Measurements from ENCODE around the gene GFRA1. TPM values are rescaled to one million over a fixed set of nuclear protein-coding genes. Genes with fewer than 3 reads are reported as not detected.

Gene GFRA1
- total and polyA plus RNA-seq, 2 donors (not counting 1 experiment from before 2014, with no cell fraction given): not detected

DNA sequence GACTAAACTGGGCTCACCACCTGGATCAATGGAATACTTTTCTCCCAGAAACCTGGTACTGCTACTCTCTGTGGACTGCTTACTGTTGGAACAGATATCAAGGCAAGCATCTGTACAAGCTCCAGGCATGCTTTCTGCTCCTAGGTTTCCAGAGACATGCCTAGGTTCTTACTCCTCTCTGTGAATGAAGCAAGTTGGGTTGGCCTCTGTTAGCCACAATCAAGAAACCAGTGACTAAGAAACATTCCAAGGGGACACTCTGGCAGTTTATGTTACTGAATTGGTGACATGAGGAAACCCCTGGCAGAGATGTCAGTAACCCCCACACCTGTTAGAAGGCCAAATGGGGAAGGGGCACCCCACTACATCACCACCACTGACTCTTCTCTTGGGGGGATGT lies 121.9 kb downstream of the GFRA1 start:
- Histone ChIP-seq H3K36me3 (replicated peaks in 1 of 2; ENCODE audit: control extremely low read depth in 1 of 2, control insufficient read depth in 1 of 2, extremely low read depth in 1 of 2, insufficient read depth in 2 of 2, low read length in 1 of 2) (no peaks in the 10 kb centered on the region), H3K4me3 (ENCODE audit: control extremely low read depth in 1 of 5, extremely low read depth in 1 of 5, insufficient read depth in 1 of 5, low read depth in 2 of 5, low read length in 4 of 5) (no peak overlapping the region), H3K9me3 (ENCODE audit: control extremely low read depth in 1 of 3, control insufficient read depth in 2 of 3, insufficient read depth in 1 of 3, low read length in 2 of 3) (peaks cover 0 to 3% (median 0%) of the 10 kb centered on the region in 3 donors), H2AFZ (ENCODE audit: insufficient read depth, low read depth, low read length, poor library complexity, severe bottlenecking) (no peak overlapping the region), H3K9ac (ENCODE audit: low read length) (no peak overlapping the region), H4K20me1 (ENCODE audit: control insufficient read depth, insufficient read depth, low read length, poor library complexity, severe bottlenecking) (no peaks in the 10 kb centered on the region), H3K79me2 (ENCODE audit: control insufficient read depth, insufficient read depth, low read length) (no peaks in the 10 kb centered on the region), H3K27ac (ENCODE audit: low read length in 2 of 2) (no peak overlapping the region), H3K4me1 (ENCODE audit: control insufficient read depth in 2 of 2, insufficient read depth in 2 of 2, low read length in 2 of 2) (no peaks in the 10 kb centered on the region), H3K4me2 (replicated peaks; ENCODE audit: low read depth, low read length, poor library complexity, severe bottlenecking) (no peak overlapping the region), H3K27me3 (replicated peaks in 1 of 4; ENCODE audit: control extremely low read depth in 1 of 4, control insufficient read depth in 3 of 4, insufficient read depth in 4 of 4, low read length in 3 of 4) (no peaks in the 10 kb centered on the region)
- H3K4me3 Mint-ChIP-seq: no peak overlapping the region
- DNase-seq (no peak), ATAC-seq (ENCODE audit: low read depth) (no peak)
- H3K27ac Mint-ChIP-seq: no peak overlapping the region
- TF ChIP-seq, protein P1, sequence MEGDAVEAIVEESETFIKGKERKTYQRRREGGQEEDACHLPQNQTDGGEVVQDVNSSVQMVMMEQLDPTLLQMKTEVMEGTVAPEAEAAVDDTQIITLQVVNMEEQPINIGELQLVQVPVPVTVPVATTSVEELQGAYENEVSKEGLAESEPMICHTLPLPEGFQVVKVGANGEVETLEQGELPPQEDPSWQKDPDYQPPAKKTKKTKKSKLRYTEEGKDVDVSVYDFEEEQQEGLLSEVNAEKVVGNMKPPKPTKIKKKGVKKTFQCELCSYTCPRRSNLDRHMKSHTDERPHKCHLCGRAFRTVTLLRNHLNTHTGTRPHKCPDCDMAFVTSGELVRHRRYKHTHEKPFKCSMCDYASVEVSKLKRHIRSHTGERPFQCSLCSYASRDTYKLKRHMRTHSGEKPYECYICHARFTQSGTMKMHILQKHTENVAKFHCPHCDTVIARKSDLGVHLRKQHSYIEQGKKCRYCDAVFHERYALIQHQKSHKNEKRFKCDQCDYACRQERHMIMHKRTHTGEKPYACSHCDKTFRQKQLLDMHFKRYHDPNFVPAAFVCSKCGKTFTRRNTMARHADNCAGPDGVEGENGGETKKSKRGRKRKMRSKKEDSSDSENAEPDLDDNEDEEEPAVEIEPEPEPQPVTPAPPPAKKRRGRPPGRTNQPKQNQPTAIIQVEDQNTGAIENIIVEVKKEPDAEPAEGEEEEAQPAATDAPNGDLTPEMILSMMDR (IDR thresholded peaks at IDR 0.05): no peak
- TF ChIP-seq EZH2 (IDR thresholded peaks at IDR 0.05; ENCODE audit: borderline replicate concordance, insufficient read depth, low read depth, low read length, poor library complexity, severe bottlenecking): no peak
- no peaks in the 10 kb centered on the region for H3K4me1 Mint-ChIP-seq
- CTCF ChIA-PET: no interaction called here
- peaks cover 3% of the 10 kb centered on the region for H3K9me3 Mint-ChIP-seq (ENCODE audit: insufficient read depth)
- intact Hi-C loops (cut with micrococcal nuclease): no loop called here
- POLR2A ChIA-PET: no interaction called here
- no peaks in the 10 kb centered on the region for H3K27me3 Mint-ChIP-seq

- ChIA-PET CTCF (no interaction called here), POLR2A (no interaction called here)
- Mint-ChIP-seq H3K27ac (no peak overlapping the region), H3K4me3 (no peak overlapping the region), H3K9me3 (ENCODE audit: insufficient read depth) (peaks cover 3% of the 10 kb centered on the region), H3K27me3 (no peaks in the 10 kb centered on the region), H3K4me1 (no peaks in the 10 kb centered on the region)
- DNase-seq (no peak), ATAC-seq (ENCODE audit: low read depth) (no peak)
- WGBS (ENCODE audit: insufficient coverage): 100% methylated on average over 2 of the region's 6 CpGs
- Histone ChIP-seq H4K20me1 (ENCODE audit: control insufficient read depth, insufficient read depth, low read length, poor library complexity, severe bottlenecking) (no peaks in the 10 kb centered on the region), H3K4me1 (ENCODE audit: control insufficient read depth in 2 of 2, insufficient read depth in 2 of 2, low read length in 2 of 2) (no peaks in the 10 kb centered on the region), H3K27me3 (replicated peaks in 1 of 4; ENCODE audit: control extremely low read depth in 1 of 4, control insufficient read depth in 3 of 4, insufficient read depth in 4 of 4, low read length in 3 of 4) (no peaks in the 10 kb centered on the region), H3K4me2 (replicated peaks; ENCODE audit: low read depth, low read length, poor library complexity, severe bottlenecking) (no peak overlapping the region), H3K9me3 (ENCODE audit: control extremely low read depth in 1 of 3, control insufficient read depth in 2 of 3, insufficient read depth in 1 of 3, low read length in 2 of 3) (peaks cover 0 to 3% (median 0%) of the 10 kb centered on the region in 3 donors), H3K9ac (ENCODE audit: low read length) (no peak overlapping the region), H3K36me3 (replicated peaks in 1 of 2; ENCODE audit: control extremely low read depth in 1 of 2, control insufficient read depth in 1 of 2, extremely low read depth in 1 of 2, insufficient read depth in 2 of 2, low read length in 1 of 2) (no peaks in the 10 kb centered on the region), H3K27ac (ENCODE audit: low read length in 2 of 2) (no peak overlapping the region), H3K79me2 (ENCODE audit: control insufficient read depth, insufficient read depth, low read length) (no peaks in the 10 kb centered on the region), H3K4me3 (ENCODE audit: control extremely low read depth in 1 of 5, extremely low read depth in 1 of 5, insufficient read depth in 1 of 5, low read depth in 2 of 5, low read length in 4 of 5) (no peak overlapping the region), H2AFZ (ENCODE audit: insufficient read depth, low read depth, low read length, poor library complexity, severe bottlenecking) (no peak overlapping the region)
- no peak for TF ChIP-seq EZH2 (IDR thresholded peaks at IDR 0.05; ENCODE audit: borderline replicate concordance, insufficient read depth, low read depth, low read length, poor library complexity, severe bottlenecking)
- TF ChIP-seq, protein P1 (IDR thresholded peaks at IDR 0.05): no peak
- intact Hi-C loops (cut with micrococcal nuclease): no loop called here
Measured at GRCh38 chr10:116150606-116151005, 122.4 kb downstream of the GFRA1 start.

Measured in B cell (primary cell).